HPDE6-E6E7 (cell line): ENCODE measurements around the gene PARD3.
"Not testable (repeated sequence)": the region's sequence is repeated elsewhere in the genome, so short reads cannot be mapped to it uniquely, and the experiment has no call there.

Experiments
- DNase-seq: peaks from one replicate; pipeline ENCODE4 v3.0.0; 2011; ENCODE audit warnings: missing footprints; ENCODE audit errors: extremely low spot score

PARD3 gene

GRCh38 chr10:34742456-34742855, 72.6 kb downstream of the PARD3 start:
- DNase-seq: no peak

GRCh38 chr10:34741087-34741486, 74.0 kb downstream of the PARD3 start:
- not testable (repeated sequence) for DNase-seq

DNA sequence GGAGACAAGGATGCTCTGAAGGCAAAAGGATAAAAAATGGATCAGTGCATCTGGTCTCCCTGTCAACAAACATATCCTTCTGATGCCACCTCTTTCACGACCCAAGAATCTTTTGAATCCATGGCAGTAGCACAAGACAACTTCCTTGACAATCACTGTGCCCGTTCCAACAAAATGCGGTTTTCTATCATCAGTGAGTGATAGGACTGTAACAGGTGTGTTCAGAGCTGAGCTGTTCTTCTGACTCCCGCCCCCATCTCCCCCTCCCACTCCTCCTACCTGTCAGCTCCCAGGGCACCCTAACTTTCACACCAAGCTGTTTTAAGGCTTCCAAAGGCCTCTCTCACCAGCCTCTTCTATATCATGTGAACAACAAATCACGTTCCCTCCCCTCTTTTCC, 74.8 kb downstream of the PARD3 start:
- DNase-seq: no peak

- DNase-seq: no peak
Observed at GRCh38 chr10:34739915-34740314, 75.2 kb downstream of the PARD3 start.

DNA sequence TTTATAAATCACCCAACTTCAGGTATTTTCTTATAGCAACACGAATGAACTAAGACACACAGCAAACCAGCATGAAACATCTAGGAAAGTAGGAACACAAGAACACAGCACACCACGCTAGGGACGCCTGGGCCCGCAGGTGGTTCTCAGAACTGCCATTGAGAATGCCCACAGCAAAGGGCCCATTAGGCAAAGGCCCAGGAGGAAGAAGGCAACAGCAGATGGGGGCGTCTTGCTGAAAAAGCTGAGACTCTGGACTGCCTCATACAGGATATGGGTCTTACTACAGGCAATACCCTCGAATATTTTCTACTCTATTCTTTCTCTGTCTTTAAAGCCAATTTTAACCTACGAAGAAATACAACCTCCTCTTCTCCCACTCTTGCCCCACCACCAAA, 77.3 kb downstream of the PARD3 start:
- DNase-seq: no peak

DNA sequence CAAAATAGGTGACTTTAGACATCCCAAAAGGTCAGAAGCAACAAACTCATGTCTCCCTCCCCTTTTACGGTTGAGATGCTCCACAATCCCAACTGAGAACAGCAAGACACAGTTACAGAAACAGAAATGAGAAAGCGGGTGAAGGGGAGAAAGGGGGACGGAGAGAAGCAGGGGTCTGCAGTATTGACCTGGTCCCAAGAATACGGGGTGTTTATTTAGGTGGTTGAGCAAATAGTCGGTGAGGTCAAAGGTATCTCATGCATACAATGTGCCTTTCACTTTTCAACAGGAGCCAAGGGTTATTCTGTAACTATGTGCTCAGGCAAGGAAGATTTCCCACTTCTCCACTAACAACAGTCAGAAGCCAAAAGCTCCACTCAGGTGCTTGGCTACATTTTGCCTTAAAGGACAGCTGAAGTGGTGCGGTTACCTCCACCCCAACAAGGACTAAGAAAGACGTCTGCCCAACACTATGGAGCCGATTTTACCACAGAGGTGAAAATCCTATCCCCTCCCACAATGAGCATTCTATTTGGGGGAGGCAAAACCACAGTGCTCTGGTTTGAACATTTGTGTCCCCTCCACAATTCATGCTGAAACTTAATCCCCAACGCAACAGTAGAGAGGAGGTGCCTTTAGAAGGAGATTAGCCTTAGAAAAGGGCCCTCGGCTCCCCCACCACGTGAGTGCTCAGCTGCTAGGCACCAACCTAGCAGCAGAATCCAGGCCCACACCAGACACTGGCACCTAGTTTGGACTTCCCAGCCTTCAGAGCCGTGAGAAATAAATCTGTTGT, 77.9 kb downstream of the PARD3 start:
- no peak for DNase-seq

DNA sequence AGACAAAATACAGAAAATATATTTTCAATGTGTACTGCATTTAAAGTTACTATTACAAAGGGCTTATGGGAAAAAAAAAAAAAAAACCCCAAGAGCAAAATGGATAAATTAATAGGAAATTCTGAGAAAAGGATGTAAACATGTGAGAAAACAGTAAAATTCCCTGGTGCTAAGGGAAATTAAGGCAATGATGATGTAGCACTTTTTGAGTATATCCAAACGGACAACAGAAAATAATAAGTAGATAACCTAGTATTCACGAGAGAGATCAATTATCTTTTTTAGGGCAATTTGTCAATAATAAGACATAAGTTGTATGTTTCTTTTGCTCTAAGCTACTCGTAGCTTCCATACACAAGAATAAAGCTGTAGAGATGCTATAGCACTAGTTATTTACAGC, 80.2 kb downstream of the PARD3 start:
- DNase-seq: no peak

- DNase-seq: no peak
Observed at GRCh38 chr10:34732926-34733325, 82.2 kb downstream of the PARD3 start.

- DNase-seq: no peak
Observed at GRCh38 chr10:34731885-34732701, 83.0 kb downstream of the PARD3 start.

DNA sequence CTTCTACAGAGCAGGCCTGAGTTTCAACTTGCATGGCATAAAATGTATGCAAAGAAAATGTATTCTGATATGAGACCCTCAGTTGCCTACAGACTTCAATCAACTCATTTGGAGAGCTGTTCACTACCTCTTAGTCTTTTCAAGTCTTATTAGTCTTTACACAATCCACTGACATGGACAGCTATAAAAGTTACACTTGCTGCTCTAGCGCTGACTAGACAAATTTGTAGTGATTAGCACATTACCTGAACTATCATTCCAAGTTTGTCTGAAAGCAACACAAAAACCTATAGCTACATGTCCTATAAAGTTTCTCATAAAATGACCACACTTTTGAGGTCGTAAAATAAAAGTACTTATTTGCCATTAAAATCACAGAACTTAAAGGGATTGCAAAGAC, 83.9 kb downstream of the PARD3 start:
- DNase-seq: no peak

DNA sequence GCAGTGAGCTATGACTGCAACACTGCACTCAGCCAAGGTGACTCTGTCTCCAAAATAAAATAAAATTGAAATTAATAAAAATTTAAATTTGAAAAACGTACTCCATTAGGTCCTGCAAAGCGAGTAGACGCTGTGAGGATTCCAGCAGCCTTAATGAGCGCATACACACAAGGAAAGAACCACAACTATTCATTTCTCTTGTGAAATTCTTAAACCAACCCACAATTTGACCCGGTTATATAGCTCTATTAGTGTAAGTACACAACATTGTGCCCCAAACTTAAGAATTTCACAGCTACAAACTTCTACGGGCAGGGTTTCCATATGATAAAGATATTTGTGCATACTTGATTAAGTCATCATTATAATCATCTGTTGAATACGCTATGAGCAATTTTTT, 84.4 kb downstream of the PARD3 start:
- DNase-seq: no peak

DNA sequence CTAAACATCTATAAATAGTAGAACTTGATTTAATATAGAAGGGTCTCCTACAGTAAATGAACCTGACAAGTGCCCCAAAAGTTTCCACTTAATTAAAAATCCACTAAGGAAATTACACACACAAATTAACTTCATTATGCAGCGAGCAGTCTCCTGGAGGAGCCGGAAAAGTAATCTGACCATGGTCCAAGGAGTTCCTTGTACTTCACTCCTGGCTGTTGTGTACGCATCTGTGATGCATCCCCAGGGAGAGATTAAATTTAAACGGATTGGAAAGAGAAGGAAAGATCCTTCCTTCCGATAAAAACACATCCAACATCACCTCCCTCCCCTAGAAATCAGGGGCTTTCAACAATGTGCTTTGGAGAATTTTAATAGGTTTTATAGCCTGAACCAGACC, 85.5 kb downstream of the PARD3 start:
- DNase-seq: no peak

DNA sequence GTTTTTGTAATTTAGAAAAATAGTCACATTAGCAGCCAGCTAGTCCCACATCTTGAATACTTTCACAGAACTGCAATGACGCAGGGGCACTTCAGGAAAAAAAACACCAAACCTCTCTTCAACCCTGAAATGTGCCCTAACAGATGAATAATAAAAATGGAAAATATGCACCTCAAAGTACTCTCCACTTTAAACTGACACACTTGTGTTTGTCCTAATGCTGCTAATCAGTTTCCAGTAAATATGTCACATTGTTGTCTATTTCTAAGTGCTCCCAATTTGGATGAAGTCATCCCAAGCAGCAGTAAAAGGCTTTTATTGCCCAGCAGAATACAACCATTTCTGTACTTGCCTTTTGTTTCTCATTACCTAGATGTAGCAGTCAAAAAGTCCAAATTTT, 86.7 kb downstream of the PARD3 start:
- no peak for DNase-seq

GRCh38 chr10:34727595-34728033, 87.5 kb downstream of the PARD3 start:
- DNase-seq: no peak

GRCh38 chr10:34726862-34727261, 88.2 kb downstream of the PARD3 start:
- no peak for DNase-seq

GRCh38 chr10:34723750-34724149, 91.3 kb downstream of the PARD3 start:
- no peak for DNase-seq

GRCh38 chr10:34722404-34722803, 92.7 kb downstream of the PARD3 start:
- no peak for DNase-seq

DNA sequence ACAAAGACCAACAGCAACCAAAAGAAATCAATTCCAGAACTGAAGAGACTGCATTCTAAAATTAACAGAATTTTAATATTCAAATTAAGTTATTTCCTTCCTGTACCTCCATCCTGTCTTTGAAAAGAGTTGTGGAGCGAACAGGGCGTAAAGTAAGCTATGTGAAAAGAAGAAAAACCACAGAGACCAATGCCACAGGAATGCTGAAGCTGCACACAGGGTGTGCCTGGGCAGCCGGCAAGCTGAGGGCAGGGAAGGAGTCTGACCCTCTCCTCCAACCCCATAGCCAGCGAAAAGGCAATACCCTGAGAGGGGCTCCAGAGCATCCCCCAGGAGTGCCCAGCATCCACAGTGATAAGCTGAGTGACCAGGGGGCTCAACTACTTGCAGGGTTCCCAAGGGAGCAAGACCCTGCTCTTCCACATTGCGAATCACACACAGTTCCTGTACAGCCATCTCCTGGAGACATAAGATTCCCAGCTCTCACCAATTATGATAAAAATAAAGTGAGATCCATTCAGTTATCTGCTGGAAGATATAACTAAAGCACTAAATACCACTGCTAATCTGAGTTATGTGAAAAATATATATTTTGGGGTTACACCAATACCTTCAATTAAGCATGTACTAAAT, 93.8 kb downstream of the PARD3 start:
- DNase-seq: no peak

DNA sequence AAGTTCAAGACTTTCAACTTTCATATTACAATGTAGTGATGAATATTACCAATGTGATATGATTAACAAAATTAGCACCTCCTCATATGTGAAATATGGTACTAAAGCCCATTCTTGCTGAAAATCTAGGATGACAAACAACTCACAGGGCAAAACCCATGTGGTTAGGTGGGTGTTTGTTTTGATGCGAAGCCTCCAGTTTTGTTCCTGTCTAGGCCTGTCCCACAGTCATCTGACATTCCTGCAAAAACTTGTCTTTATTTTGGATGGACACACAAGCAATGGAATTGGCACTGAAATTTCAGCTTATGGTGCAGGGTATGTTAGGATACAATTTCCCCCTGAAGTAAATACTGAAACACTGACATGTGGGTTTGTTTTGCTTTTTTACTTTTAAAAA, 95.3 kb downstream of the PARD3 start:
- no peak for DNase-seq

GRCh38 chr10:34719328-34719727, 95.8 kb downstream of the PARD3 start:
- DNase-seq: no peak

DNA sequence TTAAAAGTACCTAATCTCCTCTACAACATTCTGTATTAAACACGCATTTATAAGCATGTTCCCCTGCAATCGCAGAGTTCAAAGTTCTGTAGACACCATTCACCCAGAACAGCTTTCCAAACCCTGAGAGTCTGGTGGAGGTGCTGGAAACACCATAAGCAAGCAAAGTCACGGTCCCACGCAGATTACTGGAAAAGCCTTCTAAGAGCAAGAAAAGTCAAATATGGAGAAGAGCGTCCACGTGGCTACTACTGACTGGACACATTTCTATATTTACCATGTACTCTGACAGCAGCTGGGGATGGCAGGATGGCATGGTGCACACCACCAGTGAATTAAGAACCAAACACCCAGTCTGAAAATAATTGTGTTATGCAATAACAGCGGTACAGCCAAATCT, 97.7 kb downstream of the PARD3 start:
- no peak for DNase-seq

GRCh38 chr10:34716958-34717357, 98.1 kb downstream of the PARD3 start:
- DNase-seq: no peak

DNA sequence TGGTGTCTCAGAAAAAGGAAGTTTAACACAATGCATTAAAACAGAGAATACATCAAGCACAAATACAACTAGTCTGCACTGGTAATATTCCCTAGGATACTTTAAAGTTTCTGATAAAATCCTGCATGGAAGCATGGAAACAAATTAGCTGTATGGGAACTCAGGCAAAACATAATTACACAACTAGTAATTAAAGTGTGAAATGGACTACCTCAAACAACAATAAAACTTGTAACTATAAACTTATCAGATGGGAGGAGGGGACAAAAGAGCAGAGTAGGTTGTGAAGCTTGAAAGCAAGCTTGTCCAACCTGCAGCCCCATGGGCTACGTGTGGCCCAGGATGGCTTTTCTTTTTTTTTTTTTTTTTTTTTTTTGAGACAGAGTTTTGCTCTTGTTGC, 98.9 kb downstream of the PARD3 start:
- DNase-seq: no peak
